Naive B cell (primary cell): Measurements from ENCODE around the gene DUSP8. TPM values are rescaled to one million over a fixed set of nuclear protein-coding genes. Genes with fewer than 3 reads are reported as not detected.
A peak's percentile ranks its signal among the peaks of the same experiment; 100 is the strongest.

Experiments used
- ATAC-seq, 2 donors: fragments of 150-1000 bp; cut with Tn5 transposase; 2 replicates each; pipeline ENCODE4 v1.10.0; 2021; ENCODE audit warnings: low read depth in 2 of 2, mild to moderate bottlenecking in 2 of 2, moderate library complexity in 2 of 2
- DNase-seq: peaks from one replicate; pipeline ENCODE4 v3.0.0; 2022
- H3K27ac Mint-ChIP-seq, 6 donors: one replicate each; pipeline ENCODE4 v1.8.0; 2020 to 2022; ENCODE audit warnings: mild to moderate bottlenecking in 6 of 6, mixed read lengths in 6 of 6, moderate library complexity in 5 of 6, inconsistent platforms in 2 of 6
- H3K27me3 Mint-ChIP-seq, 3 donors: one replicate each; pipeline ENCODE4 v1.8.0; 2021 to 2022; ENCODE audit warnings: mixed read lengths in 3 of 3, mild to moderate bottlenecking in 1 of 3
- H3K36me3 Mint-ChIP-seq, 2 donors: one replicate each; pipeline ENCODE4 v1.8.0; 2020 to 2022; ENCODE audit warnings: mixed read lengths in 2 of 2, inconsistent platforms in 1 of 2, mild to moderate bottlenecking in 1 of 2
- H3K4me1 Mint-ChIP-seq, 3 donors: one replicate each; pipeline ENCODE4 v1.8.0; 2020 to 2022; ENCODE audit warnings: mixed read lengths in 3 of 3, inconsistent platforms in 1 of 3, mild to moderate bottlenecking in 1 of 3, moderate library complexity in 1 of 3
- H3K4me3 Mint-ChIP-seq, 8 donors: one replicate each; pipeline ENCODE4 v1.8.0; 2020 to 2022; ENCODE audit warnings: mild to moderate bottlenecking in 8 of 8, mixed read lengths in 8 of 8, moderate library complexity in 8 of 8, inconsistent platforms in 2 of 8
- H3K9me3 Mint-ChIP-seq, 7 donors: one replicate each; pipeline ENCODE4 v1.8.0; 2020 to 2022; ENCODE audit warnings: mixed read lengths in 7 of 7, mild to moderate bottlenecking in 5 of 7, inconsistent platforms in 2 of 7, moderate library complexity in 1 of 7
- polyA plus RNA-seq, 6 donors: library from polyadenylated mRNA; unstranded; fragments of 300-500 nt; fragmentation: Illumina TruSeq; gene quantifications; one replicate each; pipeline ENCODE4 v1.2.3, GENCODE V29; 2021; ENCODE audit warnings: low read depth in 6 of 6

Gene DUSP8
- polyA plus RNA-seq, 6 donors from 2014 or later, result 0.05 to 0.09 (median 0.07) TPM; not detected in 3

- Mint-ChIP-seq H3K36me3 (no peaks in the 10 kb centered on the region), H3K27ac (peak overlapping the region in 5 of 6 donors; percentile 30 to 94 (median 90)), H3K27me3 (no peaks in the 10 kb centered on the region), H3K4me3 (peak overlapping the region in 3 of 8 donors; percentile 23 to 67 (median 36)), H3K4me1 (peaks cover 30 to 59% (median 49%) of the 10 kb centered on the region in 3 donors), H3K9me3 (no peaks in the 10 kb centered on the region)
- ATAC-seq (peak; percentile 26 to 29), DNase-seq (no peak)
These were observed 48.3 kb downstream of the DUSP8 start for GRCh38 chr11:1523779-1524178.

GRCh38 chr11:1523077-1523476, 49.0 kb downstream of the DUSP8 start:
- ATAC-seq (no peak), DNase-seq (no peak)
- Mint-ChIP-seq H3K9me3 (no peaks in the 10 kb centered on the region), H3K4me3 (peak overlapping the region in 4 of 8 donors; percentile 11 to 67 (median 52)), H3K4me1 (peaks cover 30 to 60% (median 42%) of the 10 kb centered on the region in 3 donors), H3K27me3 (no peaks in the 10 kb centered on the region), H3K27ac (peak overlapping the region in 4 of 6 donors; percentile 73 to 94 (median 86)), H3K36me3 (no peaks in the 10 kb centered on the region)

- Mint-ChIP-seq H3K9me3 (no peaks in the 10 kb centered on the region), H3K36me3 (no peaks in the 10 kb centered on the region), H3K4me1 (peaks cover 38 to 66% (median 49%) of the 10 kb centered on the region in 3 donors), H3K4me3 (peak overlapping the region; percentile 43 to 84 (median 66)), H3K27me3 (no peaks in the 10 kb centered on the region), H3K27ac (peak overlapping the region; percentile 88 to 97 (median 95))
- ATAC-seq (no peak), DNase-seq (no peak)
These were observed 50.0 kb downstream of the DUSP8 start for GRCh38 chr11:1522081-1522424.

DNA sequence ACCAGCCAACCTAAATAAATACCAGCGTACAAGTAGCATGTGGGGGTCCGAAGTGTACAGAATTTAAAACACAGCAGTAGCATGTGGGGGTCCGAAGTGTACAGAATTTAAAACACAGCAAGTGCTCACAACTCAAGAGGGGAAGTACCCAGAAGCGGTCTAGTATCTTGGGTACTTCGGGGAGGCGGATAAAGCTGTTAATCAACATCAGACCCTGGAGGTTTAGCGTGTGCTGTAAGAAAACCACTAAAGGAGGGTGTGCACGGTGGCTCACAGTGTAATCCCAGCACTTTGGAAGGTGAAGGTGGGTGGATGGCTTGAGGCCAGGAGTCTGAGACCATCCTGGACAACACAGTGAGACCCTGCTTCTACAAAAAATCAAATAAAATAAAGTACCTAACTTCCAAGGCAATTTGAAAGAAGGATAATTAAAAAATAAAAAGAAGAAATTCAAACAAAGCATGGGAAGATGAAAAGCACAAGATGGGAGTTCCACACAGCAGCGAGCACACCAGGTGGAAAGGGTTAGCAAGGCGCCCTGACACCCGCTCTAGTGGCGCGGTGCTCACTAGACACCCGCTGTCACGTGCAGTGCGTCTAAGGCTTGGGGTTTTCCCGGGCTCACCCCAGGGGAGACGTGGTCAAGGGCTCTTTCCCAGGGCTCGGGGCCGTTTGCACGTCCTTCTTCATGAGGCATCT, 50.5 kb downstream of the DUSP8 start:
- DNase-seq (peak; percentile 72), ATAC-seq (peak; percentile 89)
- H3K4me3 Mint-ChIP-seq, result peak overlapping the region in 7 of 8 donors; percentile 43 to 84 (median 66)
- H3K36me3 Mint-ChIP-seq, result no peaks in the 10 kb centered on the region
- H3K4me1 Mint-ChIP-seq, result peaks cover 41 to 68% (median 54%) of the 10 kb centered on the region in 3 donors
- H3K27me3 Mint-ChIP-seq, result no peaks in the 10 kb centered on the region
- H3K9me3 Mint-ChIP-seq, result no peaks in the 10 kb centered on the region
- peak overlapping the region; percentile 88 to 97 (median 96) for H3K27ac Mint-ChIP-seq

DNA sequence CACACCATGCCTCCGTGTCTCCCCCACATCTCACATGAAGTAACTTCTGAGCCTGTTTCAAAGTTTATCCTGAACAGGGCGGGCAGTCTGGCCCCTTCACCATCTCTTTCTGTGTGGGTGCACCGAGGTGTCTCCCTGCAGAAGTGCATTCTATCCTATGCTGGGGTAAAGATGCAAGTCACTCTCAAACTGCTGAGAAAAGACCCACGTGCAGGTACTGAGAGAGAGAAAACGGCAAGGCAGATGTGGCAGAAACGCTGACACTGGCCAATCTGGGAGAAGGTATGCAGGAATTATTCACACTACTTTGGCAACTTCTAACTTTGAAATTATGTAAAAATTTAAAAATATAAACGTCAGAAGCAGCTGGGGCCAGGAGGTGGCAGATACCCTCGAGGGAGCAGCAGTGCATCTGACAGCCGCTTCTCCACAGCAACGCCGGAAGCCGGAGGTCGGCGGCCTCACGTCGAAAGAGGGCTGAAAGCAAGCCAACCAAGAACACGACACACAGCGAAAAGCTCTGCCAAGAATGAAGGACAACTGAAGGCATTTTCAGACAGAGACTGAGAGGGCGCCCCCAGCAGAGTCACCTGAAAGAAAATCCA, 51.3 kb downstream of the DUSP8 start:
- peak; percentile 18 to 28 for ATAC-seq
- peak overlapping the region in 5 of 6 donors; percentile 5 to 97 (median 96) for H3K27ac Mint-ChIP-seq
- H3K9me3 Mint-ChIP-seq, result no peaks in the 10 kb centered on the region
- no peaks in the 10 kb centered on the region for H3K27me3 Mint-ChIP-seq
- peak; percentile 27 for DNase-seq
- peaks cover 48 to 72% (median 62%) of the 10 kb centered on the region in 3 donors for H3K4me1 Mint-ChIP-seq
- peak overlapping the region in 7 of 8 donors; percentile 43 to 84 (median 65) for H3K4me3 Mint-ChIP-seq
- no peaks in the 10 kb centered on the region for H3K36me3 Mint-ChIP-seq

GRCh38 chr11:1520209-1520662, 51.8 kb downstream of the DUSP8 start:
- no peak overlapping the region for H3K4me3 Mint-ChIP-seq
- no peaks in the 10 kb centered on the region for H3K27me3 Mint-ChIP-seq
- H3K36me3 Mint-ChIP-seq, result no peaks in the 10 kb centered on the region
- DNase-seq (no peak), ATAC-seq (no peak)
- no peaks in the 10 kb centered on the region for H3K9me3 Mint-ChIP-seq
- peak overlapping the region in 1 of 6 donors; percentile 94 for H3K27ac Mint-ChIP-seq
- H3K4me1 Mint-ChIP-seq, result peaks cover 51 to 72% (median 67%) of the 10 kb centered on the region in 3 donors

- Mint-ChIP-seq H3K4me1 (peaks cover 55 to 76% (median 71%) of the 10 kb centered on the region in 3 donors), H3K36me3 (no peaks in the 10 kb centered on the region)
These were observed 52.8 kb downstream of the DUSP8 start for GRCh38 chr11:1519028-1520010.

GRCh38 chr11:1518301-1518700, 53.8 kb downstream of the DUSP8 start:
- DNase-seq, result no peak
- H3K36me3 Mint-ChIP-seq, result no peaks in the 10 kb centered on the region
- peaks cover 55 to 73% (median 70%) of the 10 kb centered on the region in 3 donors for H3K4me1 Mint-ChIP-seq
- no peak overlapping the region for H3K4me3 Mint-ChIP-seq
- H3K27me3 Mint-ChIP-seq, result no peaks in the 10 kb centered on the region
- ATAC-seq, result no peak
- H3K9me3 Mint-ChIP-seq, result no peaks in the 10 kb centered on the region
- no peak overlapping the region for H3K27ac Mint-ChIP-seq

More at GRCh38 chr11:1519028-1520010, 52.8 kb downstream of the DUSP8 start:
- Mint-ChIP-seq H3K27ac (peak overlapping the region in 2 of 6 donors; percentile 52 to 83), H3K9me3 (no peaks in the 10 kb centered on the region), H3K4me3 (no peak overlapping the region), H3K27me3 (no peaks in the 10 kb centered on the region)
- ATAC-seq (no peak), DNase-seq (no peak)

GRCh38 chr11:1517117-1518005, 54.7 kb downstream of the DUSP8 start:
- Mint-ChIP-seq H3K27ac (peak overlapping the region; percentile 49 to 93 (median 79)), H3K9me3 (no peaks in the 10 kb centered on the region), H3K4me1 (peaks cover 54 to 73% (median 65%) of the 10 kb centered on the region in 3 donors), H3K27me3 (no peaks in the 10 kb centered on the region), H3K4me3 (no peak overlapping the region), H3K36me3 (no peaks in the 10 kb centered on the region)
- DNase-seq, result no peak
- ATAC-seq, result no peak

- H3K27ac Mint-ChIP-seq, result peak overlapping the region in 4 of 6 donors; percentile 9 to 78 (median 56)
- H3K4me3 Mint-ChIP-seq, result peak overlapping the region in 1 of 8 donors; percentile 47
- peaks cover 55 to 73% (median 63%) of the 10 kb centered on the region in 3 donors for H3K4me1 Mint-ChIP-seq
- DNase-seq, result no peak
- no peaks in the 10 kb centered on the region for H3K27me3 Mint-ChIP-seq
- H3K9me3 Mint-ChIP-seq, result no peaks in the 10 kb centered on the region
- H3K36me3 Mint-ChIP-seq, result no peaks in the 10 kb centered on the region
- ATAC-seq, result no peak
These were observed 55.6 kb downstream of the DUSP8 start for GRCh38 chr11:1516273-1517067.

- Mint-ChIP-seq H3K4me3 (peak overlapping the region in 1 of 8 donors; percentile 23), H3K27me3 (no peaks in the 10 kb centered on the region), H3K27ac (peak overlapping the region in 3 of 6 donors; percentile 32 to 47 (median 44)), H3K4me1 (peaks cover 44 to 67% (median 61%) of the 10 kb centered on the region in 3 donors), H3K36me3 (no peaks in the 10 kb centered on the region), H3K9me3 (no peaks in the 10 kb centered on the region)
- DNase-seq (peak; percentile 54), ATAC-seq (peak; percentile 83 to 88)
These were observed 56.7 kb downstream of the DUSP8 start for GRCh38 chr11:1515082-1516060.
